MM.1S (cell line): ENCODE measurements around the gene YTHDF1.

ENCODE experiments used
- EZH2 ChIP-seq: fragments of 300-600 bp; sonication (generic); optimal IDR thresholded peaks from 2 replicates; pipeline ENCODE3; 2017; ENCODE audit warnings: low read depth, mild to moderate bottlenecking, antibody characterized with exemption, low read length, mixed read lengths
- EZH2phosphoT487 ChIP-seq: fragments of 300-600 bp; sonication (generic); IDR thresholded peaks from 2 replicates; pipeline ENCODE4 v1.6.1; 2018; ENCODE audit warnings: antibody characterized with exemption, low read length
- TF ChIP-seq, protein P1 (sequence below): fragments of 300-600 bp; sonication (generic); IDR thresholded peaks from 2 replicates; pipeline ENCODE4 v1.5.1; 2016; ENCODE audit warnings: antibody characterized with exemption, low read length, mixed read lengths

DNA sequence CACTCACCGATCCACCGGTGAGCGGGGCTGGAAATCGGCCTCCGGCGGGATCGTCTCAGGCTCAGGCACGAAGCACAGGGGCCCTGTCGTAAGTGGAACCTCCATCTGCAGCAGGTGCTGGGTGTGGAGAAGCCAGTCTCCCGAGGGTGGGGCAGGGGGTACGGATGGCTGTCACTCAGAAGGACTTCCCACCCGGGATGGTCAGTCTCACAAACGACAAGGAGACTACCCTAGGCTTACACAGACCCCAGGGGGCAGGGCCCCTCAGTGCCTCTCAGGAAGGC lies 27.8 kb downstream of the YTHDF1 start:
- TF ChIP-seq, protein P1, sequence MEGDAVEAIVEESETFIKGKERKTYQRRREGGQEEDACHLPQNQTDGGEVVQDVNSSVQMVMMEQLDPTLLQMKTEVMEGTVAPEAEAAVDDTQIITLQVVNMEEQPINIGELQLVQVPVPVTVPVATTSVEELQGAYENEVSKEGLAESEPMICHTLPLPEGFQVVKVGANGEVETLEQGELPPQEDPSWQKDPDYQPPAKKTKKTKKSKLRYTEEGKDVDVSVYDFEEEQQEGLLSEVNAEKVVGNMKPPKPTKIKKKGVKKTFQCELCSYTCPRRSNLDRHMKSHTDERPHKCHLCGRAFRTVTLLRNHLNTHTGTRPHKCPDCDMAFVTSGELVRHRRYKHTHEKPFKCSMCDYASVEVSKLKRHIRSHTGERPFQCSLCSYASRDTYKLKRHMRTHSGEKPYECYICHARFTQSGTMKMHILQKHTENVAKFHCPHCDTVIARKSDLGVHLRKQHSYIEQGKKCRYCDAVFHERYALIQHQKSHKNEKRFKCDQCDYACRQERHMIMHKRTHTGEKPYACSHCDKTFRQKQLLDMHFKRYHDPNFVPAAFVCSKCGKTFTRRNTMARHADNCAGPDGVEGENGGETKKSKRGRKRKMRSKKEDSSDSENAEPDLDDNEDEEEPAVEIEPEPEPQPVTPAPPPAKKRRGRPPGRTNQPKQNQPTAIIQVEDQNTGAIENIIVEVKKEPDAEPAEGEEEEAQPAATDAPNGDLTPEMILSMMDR = no peak
- TF ChIP-seq EZH2 = no peak
- no peak for TF ChIP-seq EZH2phosphoT487
